Liver (tissue), 9 donors: ENCODE measurements around the gene PIGL. TPM values are rescaled to one million over a fixed set of nuclear protein-coding genes. Genes with fewer than 3 reads are reported as not detected.

Source experiments
- DNase-seq: peaks from one replicate; pipeline ENCODE4 v3.0.0-alpha.2; 2017; ENCODE audit warnings: low spot score
- H3K27ac ChIP-seq, 2 donors: one replicate each; pipeline ENCODE4 v1.7.0; 2013; ENCODE audit warnings: inconsistent platforms in 2 of 2, low read length in 2 of 2, control low read depth in 1 of 2, low read depth in 1 of 2, mild to moderate bottlenecking in 1 of 2
- H3K27me3 ChIP-seq, 4 donors: one replicate each; pipeline versions ENCODE4 v1.6.1 to v1.7.0; 2013; ENCODE audit warnings: low read length in 3 of 4, inconsistent platforms in 1 of 4, mild to moderate bottlenecking in 1 of 4, moderate library complexity in 1 of 4; ENCODE audit not compliant: control insufficient read depth in 4 of 4, insufficient read depth in 4 of 4
- H3K36me3 ChIP-seq, 4 donors: one replicate each; pipeline versions ENCODE4 v1.6.1 to v1.7.0; 2013; ENCODE audit warnings: low read length in 3 of 4, mild to moderate bottlenecking in 3 of 4, low read depth in 1 of 4, moderate library complexity in 1 of 4; ENCODE audit not compliant: control insufficient read depth in 4 of 4, insufficient read depth in 3 of 4
- H3K4me1 ChIP-seq, 4 donors: one replicate each; pipeline versions ENCODE4 v1.6.1 to v1.7.0; 2013; ENCODE audit warnings: low read length in 3 of 4, mild to moderate bottlenecking in 3 of 4, moderate library complexity in 1 of 4; ENCODE audit not compliant: control insufficient read depth in 4 of 4, insufficient read depth in 4 of 4
- H3K4me3 ChIP-seq, 3 donors: one replicate each; pipeline versions ENCODE4 v1.6.1 to v1.7.0; 2013; ENCODE audit warnings: low read length in 3 of 3, control low read depth in 1 of 3, low read depth in 1 of 3, mild to moderate bottlenecking in 1 of 3
- H3K9ac ChIP-seq, 2 donors: one replicate each; pipeline ENCODE4 v1.7.0; 2013; ENCODE audit warnings: low read length in 2 of 2, mild to moderate bottlenecking in 2 of 2, moderate library complexity in 2 of 2, control low read depth in 1 of 2, low read depth in 1 of 2
- H3K9me3 ChIP-seq, 4 donors: one replicate each; pipeline versions ENCODE4 v1.6.1 to v1.7.0; 2013; ENCODE audit warnings: low read length in 3 of 4; ENCODE audit not compliant: control insufficient read depth in 4 of 4
- EGR1 ChIP-seq, 2 donors: IDR thresholded peaks; 2 replicates each; pipeline ENCODE4 v1.6.1; 2016 to 2018; ENCODE audit warnings: antibody characterized with exemption in 2 of 2, low read depth in 2 of 2
- FOXA1 ChIP-seq: IDR thresholded peaks from 2 replicates; pipeline ENCODE4 v1.6.1; 2016; ENCODE audit warnings: antibody characterized with exemption
- FOXA2 ChIP-seq: IDR thresholded peaks from 2 replicates; pipeline ENCODE4 v1.6.1; 2016; ENCODE audit warnings: antibody characterized with exemption
- GABPA ChIP-seq, 2 donors: IDR thresholded peaks in 1 of 2; conservative IDR thresholded peaks in 1 of 2; 2 replicates each; pipeline ENCODE4 v1.6.1; 2016; ENCODE audit warnings: antibody characterized with exemption in 2 of 2, mild to moderate bottlenecking in 1 of 2, moderate library complexity in 1 of 2
- HNF4A ChIP-seq, 2 donors: conservative IDR thresholded peaks; 2 replicates each; pipeline ENCODE4 v1.6.1; 2016; ENCODE audit warnings: antibody characterized with exemption in 2 of 2, mild to moderate bottlenecking in 2 of 2
- HNF4G ChIP-seq: IDR thresholded peaks from 2 replicates; pipeline ENCODE4 v1.6.1; 2016; ENCODE audit warnings: antibody characterized with exemption
- JUND ChIP-seq, 2 donors: IDR thresholded peaks; 2 replicates each; pipeline ENCODE4 v1.6.1; 2016; ENCODE audit warnings: antibody characterized with exemption in 2 of 2
- MAX ChIP-seq: IDR thresholded peaks from 2 replicates; pipeline ENCODE4 v1.6.1; 2016; ENCODE audit warnings: antibody characterized with exemption
- RAD21 ChIP-seq, 2 donors: IDR thresholded peaks; 2 replicates each; pipeline ENCODE4 v1.6.1; 2016; ENCODE audit warnings: antibody characterized with exemption in 2 of 2, mild to moderate bottlenecking in 2 of 2
- REST ChIP-seq: IDR thresholded peaks from 2 replicates; pipeline ENCODE4 v1.6.1; 2016; ENCODE audit warnings: antibody characterized with exemption, mild to moderate bottlenecking
- RXRA ChIP-seq, 2 donors: IDR thresholded peaks; 2 replicates each; pipeline ENCODE4 v1.6.1; 2017 to 2018; ENCODE audit warnings: antibody characterized with exemption in 2 of 2, mild to moderate bottlenecking in 1 of 2
- SP1 ChIP-seq: IDR thresholded peaks from 2 replicates; pipeline ENCODE4 v1.6.1; 2018; ENCODE audit warnings: antibody characterized with exemption, mild to moderate bottlenecking
- TAF1 ChIP-seq: conservative IDR thresholded peaks from 2 replicates; pipeline ENCODE4 v1.6.1; 2016; ENCODE audit warnings: antibody characterized with exemption, mild to moderate bottlenecking
- YY1 ChIP-seq: IDR thresholded peaks from 2 replicates; pipeline ENCODE4 v1.6.1; 2016; ENCODE audit warnings: antibody characterized with exemption, mild to moderate bottlenecking
- ZBTB33 ChIP-seq: IDR thresholded peaks from 2 replicates; pipeline ENCODE4 v1.6.1; 2016; ENCODE audit warnings: antibody characterized with exemption
- WGBS: extraction: QIAGEN DNeasy Blood & Tissue Kit; methylation state at CpG from one replicate; pipeline ENCODE4 v1.1.7; 2013; 5-methylcytosine and 5-hydroxymethylcytosine counted together
- polyA plus RNA-seq, 2 donors: library from polyadenylated mRNA; stranded (reverse) in 1 of 2; unstranded in 1 of 2; fragments of 200-250 nt in 1 of 2; fragments of >200 nt in 1 of 2; fragmentation: Nextera tagmentation in 1 of 2; extraction: Ambion mirVana in 1 of 2; gene quantifications; one replicate each; pipeline versions ENCODE4 v1.2.1 to v1.2.3, GENCODE V29; 2013 to 2015
- total RNA-seq, 2 donors: library from RNA; depleted of rRNA; stranded (reverse); fragments of >200 nt; gene quantifications; one replicate each; pipeline ENCODE4 v1.2.3, GENCODE V29; 2014
- TF ChIP-seq, protein P1 (sequence below): fragments of 150-350 bp; IDR thresholded peaks from 2 replicates; pipeline ENCODE4 v1.5.1; 2017; ENCODE audit warnings: improper control_type of control experiment, low read depth, low read length; ENCODE audit not compliant: missing input control
- TF ChIP-seq, protein P2 (sequence below): IDR thresholded peaks from 2 replicates; pipeline ENCODE4 v1.6.1; 2016; ENCODE audit warnings: antibody characterized with exemption
- donor health status: healthy.
- donor health status: healthy.
- donor health status: healthy.
- donor health status: healthy.
- donor health status: healthy.

Gene PIGL
- total and polyA plus RNA-seq, 4 donors = 6.7 to 34.7 (median 14.7) TPM

- no peaks in the 10 kb centered on the region for H3K9me3 ChIP-seq
- H3K4me1 ChIP-seq = peaks cover 0 to 3% (median 0%) of the 10 kb centered on the region in 4 donors
- H3K27me3 ChIP-seq = no peaks in the 10 kb centered on the region
- H3K27ac ChIP-seq = no peak overlapping the region
- no peak overlapping the region for H3K9ac ChIP-seq
- no peak for TF ChIP-seq HNF4G
- no peak for TF ChIP-seq ZBTB33
- TF ChIP-seq RAD21 (IDR thresholded peaks at IDR 0.05) = no peak
- TF ChIP-seq FOXA1 = no peak
- TF ChIP-seq GABPA (IDR thresholded peaks at IDR 0.05 in 1 of 2, conservative IDR thresholded peaks at IDR 0.05 in 1 of 2) = no peak
- TF ChIP-seq TAF1 = no peak
- no peak for TF ChIP-seq HNF4A (conservative IDR thresholded peaks at IDR 0.05)
- TF ChIP-seq, protein P1, sequence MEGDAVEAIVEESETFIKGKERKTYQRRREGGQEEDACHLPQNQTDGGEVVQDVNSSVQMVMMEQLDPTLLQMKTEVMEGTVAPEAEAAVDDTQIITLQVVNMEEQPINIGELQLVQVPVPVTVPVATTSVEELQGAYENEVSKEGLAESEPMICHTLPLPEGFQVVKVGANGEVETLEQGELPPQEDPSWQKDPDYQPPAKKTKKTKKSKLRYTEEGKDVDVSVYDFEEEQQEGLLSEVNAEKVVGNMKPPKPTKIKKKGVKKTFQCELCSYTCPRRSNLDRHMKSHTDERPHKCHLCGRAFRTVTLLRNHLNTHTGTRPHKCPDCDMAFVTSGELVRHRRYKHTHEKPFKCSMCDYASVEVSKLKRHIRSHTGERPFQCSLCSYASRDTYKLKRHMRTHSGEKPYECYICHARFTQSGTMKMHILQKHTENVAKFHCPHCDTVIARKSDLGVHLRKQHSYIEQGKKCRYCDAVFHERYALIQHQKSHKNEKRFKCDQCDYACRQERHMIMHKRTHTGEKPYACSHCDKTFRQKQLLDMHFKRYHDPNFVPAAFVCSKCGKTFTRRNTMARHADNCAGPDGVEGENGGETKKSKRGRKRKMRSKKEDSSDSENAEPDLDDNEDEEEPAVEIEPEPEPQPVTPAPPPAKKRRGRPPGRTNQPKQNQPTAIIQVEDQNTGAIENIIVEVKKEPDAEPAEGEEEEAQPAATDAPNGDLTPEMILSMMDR = no peak
- no peak for TF ChIP-seq REST
- TF ChIP-seq SP1 = no peak
- no peak for TF ChIP-seq YY1
- no peak for TF ChIP-seq MAX
- TF ChIP-seq RXRA (IDR thresholded peaks at IDR 0.05) = no peak
- no peak for TF ChIP-seq EGR1 (IDR thresholded peaks at IDR 0.05; ENCODE audit: low read depth in 2 of 2)
- TF ChIP-seq, protein P2, sequence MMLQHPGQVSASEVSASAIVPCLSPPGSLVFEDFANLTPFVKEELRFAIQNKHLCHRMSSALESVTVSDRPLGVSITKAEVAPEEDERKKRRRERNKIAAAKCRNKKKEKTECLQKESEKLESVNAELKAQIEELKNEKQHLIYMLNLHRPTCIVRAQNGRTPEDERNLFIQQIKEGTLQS = no peak
- no peak for TF ChIP-seq JUND (IDR thresholded peaks at IDR 0.05)
- no peak for DNase-seq
- H3K36me3 ChIP-seq = peaks cover 0 to 13% (median 7%) of the 10 kb centered on the region in 4 donors
- 95% methylated on average over 1 of the region's 1 CpG for WGBS
- no peak overlapping the region for H3K4me3 ChIP-seq
These were observed 122.4 kb downstream of the PIGL start for GRCh38 chr17:16339402-16339801.

DNA sequence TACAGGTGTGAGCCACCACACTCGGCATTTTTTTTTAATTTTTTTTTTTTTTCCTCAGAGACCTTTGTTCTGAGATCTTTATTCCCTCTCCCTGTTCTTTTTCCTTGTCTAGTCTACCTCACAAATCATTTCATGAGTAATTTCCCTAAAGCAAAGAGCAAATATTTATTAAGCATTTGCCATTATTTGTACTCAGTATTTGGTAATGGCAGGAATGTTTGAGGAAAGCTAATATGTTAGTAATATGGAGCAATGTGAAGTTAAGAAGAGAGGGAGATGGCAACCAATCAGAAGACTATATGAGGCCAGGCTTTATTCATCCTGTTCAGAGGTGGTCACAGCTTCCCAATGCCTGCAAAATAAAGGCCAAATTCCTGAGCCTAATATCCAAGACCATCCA lies 122.9 kb downstream of the PIGL start:
- no peak for DNase-seq
- Histone ChIP-seq H3K9ac (no peak overlapping the region), H3K4me1 (peaks cover 0 to 3% (median 0%) of the 10 kb centered on the region in 4 donors), H3K27me3 (no peaks in the 10 kb centered on the region), H3K36me3 (peaks cover 0 to 14% (median 7%) of the 10 kb centered on the region in 4 donors), H3K4me3 (no peak overlapping the region), H3K9me3 (no peaks in the 10 kb centered on the region), H3K27ac (no peak overlapping the region)
- WGBS = 40% methylated on average over 1 of the region's 1 CpG
- TF ChIP-seq EGR1 (IDR thresholded peaks at IDR 0.05; ENCODE audit: low read depth in 2 of 2) (no peak), REST (no peak), HNF4A (conservative IDR thresholded peaks at IDR 0.05) (peak; percentile 50 to 53), MAX (no peak), YY1 (peak; percentile 19), RAD21 (IDR thresholded peaks at IDR 0.05) (peak in 1 of 2 donors; percentile 28), TAF1 (no peak), SP1 (no peak), HNF4G (no peak), FOXA1 (no peak), RXRA (IDR thresholded peaks at IDR 0.05) (peak; percentile 28 to 31), FOXA2 (peak; percentile 16)
- TF ChIP-seq, protein P1 = no peak
